Measurements from ENCODE around the gene PGA3.
"Not testable (repeated sequence)": the region's sequence is repeated elsewhere in the genome, so short reads cannot be mapped to it uniquely, and the experiment has no call there.

PGA3 gene

DNA sequence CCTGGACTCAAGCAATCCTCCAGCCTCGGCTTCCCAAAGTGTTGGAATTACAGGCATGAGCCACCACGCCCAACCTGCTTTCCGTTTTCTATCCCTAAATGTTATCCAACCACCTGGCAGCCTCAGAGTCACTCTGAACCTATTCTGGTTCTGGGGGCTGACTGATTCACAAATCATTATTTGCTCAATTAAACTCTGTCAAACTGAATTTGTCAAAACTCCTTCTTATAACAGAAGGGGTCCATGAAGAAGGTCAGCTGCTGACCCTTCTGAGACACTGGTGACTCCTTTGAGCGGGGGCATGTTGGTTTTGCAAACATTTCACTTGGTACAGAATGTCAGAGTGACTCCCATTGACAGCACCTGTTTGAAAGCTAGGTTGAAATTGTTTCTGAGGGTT lies 40.3 kb upstream of the PGA3 start:
- no peaks in the 10 kb centered on the region for H3K36me3 ChIP-seq (ENCODE audit: control insufficient read depth, insufficient read depth, low read length)
- H3K4me3 ChIP-seq (ENCODE audit: low read length) = no peak overlapping the region
- H3K4me1 ChIP-seq (ENCODE audit: control insufficient read depth, insufficient read depth, low read length) = peaks cover 35% of the 10 kb centered on the region
- no peaks in the 10 kb centered on the region for H3K9me3 ChIP-seq (ENCODE audit: control insufficient read depth, low read length)
- H3K9ac ChIP-seq (ENCODE audit: low read length) = no peak overlapping the region
- H3K27me3 ChIP-seq (ENCODE audit: control insufficient read depth, insufficient read depth, low read length) = no peaks in the 10 kb centered on the region

- Histone ChIP-seq H3K9ac (ENCODE audit: low read length) (no peak overlapping the region), H3K4me3 (ENCODE audit: low read length) (no peak overlapping the region), H3K36me3 (ENCODE audit: control insufficient read depth, insufficient read depth, low read length) (no peaks in the 10 kb centered on the region), H3K9me3 (ENCODE audit: control insufficient read depth, low read length) (no peaks in the 10 kb centered on the region), H3K4me1 (ENCODE audit: control insufficient read depth, insufficient read depth, low read length) (peaks cover 34% of the 10 kb centered on the region), H3K27me3 (ENCODE audit: control insufficient read depth, insufficient read depth, low read length) (no peaks in the 10 kb centered on the region)
These were observed 39.4 kb upstream of the PGA3 start for GRCh38 chr11:61163714-61164605.

DNA sequence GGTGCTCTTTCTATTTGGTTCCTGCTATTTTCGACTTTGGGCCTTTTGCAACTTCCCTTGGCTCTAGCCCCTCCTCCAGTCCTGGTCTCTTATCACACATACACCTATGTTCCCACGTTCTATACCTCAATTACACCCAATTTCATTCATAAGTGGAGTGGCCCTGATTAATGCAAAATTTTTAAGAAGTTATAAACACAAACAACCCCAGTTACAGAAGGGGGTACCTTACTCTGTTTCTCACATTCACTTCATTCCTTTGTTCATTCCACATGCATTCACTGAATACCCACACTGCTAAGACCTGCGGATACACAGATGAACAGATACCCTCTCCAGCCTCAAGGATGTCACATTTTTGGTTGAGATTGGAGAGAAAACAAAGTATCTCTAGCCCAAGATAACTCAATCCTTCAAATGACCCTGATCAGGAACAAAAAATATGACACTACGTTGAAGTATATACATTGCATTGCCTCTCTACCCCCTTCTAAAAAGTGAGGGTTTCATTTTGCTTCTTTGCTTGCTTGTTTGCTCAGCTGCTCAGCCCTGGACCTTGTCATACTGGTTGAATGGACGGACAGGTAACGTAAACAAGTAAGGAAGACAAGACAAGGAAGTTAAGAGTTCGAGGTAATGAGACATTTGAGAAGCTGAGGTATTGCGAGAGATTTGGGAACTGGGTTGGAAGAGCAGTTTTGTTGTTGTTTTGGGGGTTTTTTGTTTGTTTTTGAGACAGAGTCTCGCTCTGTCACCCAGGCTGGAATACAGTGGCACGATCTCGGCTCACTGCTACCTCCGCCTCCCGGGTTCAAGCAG lies 38.5 kb upstream of the PGA3 start:
- Histone ChIP-seq H3K4me1 (ENCODE audit: control insufficient read depth, insufficient read depth, low read length) (peaks cover 34% of the 10 kb centered on the region), H3K27me3 (ENCODE audit: control insufficient read depth, insufficient read depth, low read length) (no peaks in the 10 kb centered on the region), H3K9ac (ENCODE audit: low read length) (no peak overlapping the region), H3K36me3 (ENCODE audit: control insufficient read depth, insufficient read depth, low read length) (no peaks in the 10 kb centered on the region), H3K9me3 (ENCODE audit: control insufficient read depth, low read length) (no peaks in the 10 kb centered on the region), H3K4me3 (ENCODE audit: low read length) (no peak overlapping the region)

DNA sequence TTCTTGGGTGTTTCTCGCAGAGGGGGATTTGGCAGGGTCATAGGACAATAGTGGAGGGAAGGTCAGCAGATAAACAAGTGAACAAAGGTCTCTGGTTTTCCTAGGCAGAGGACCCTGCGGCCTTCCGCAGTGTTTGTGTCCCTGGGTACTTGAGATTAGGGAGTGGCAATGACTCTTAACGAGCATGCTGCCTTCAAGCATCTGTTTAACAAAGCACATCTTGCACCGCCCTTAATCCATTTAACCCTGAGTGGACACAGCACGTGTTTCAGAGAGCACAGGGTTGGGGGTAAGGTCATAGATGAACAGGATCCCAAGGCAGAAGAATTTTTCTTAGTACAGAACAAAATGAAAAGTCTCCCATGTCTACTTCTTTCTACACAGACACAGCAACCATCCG lies 37.5 kb upstream of the PGA3 start:
- H3K36me3 ChIP-seq (ENCODE audit: control insufficient read depth, insufficient read depth, low read length); H3K4me3 ChIP-seq (ENCODE audit: low read length); H3K9me3 ChIP-seq (ENCODE audit: control insufficient read depth, low read length); H3K27me3 ChIP-seq (ENCODE audit: control insufficient read depth, insufficient read depth, low read length); H3K9ac ChIP-seq (ENCODE audit: low read length): not testable (repeated sequence)
- H3K4me1 ChIP-seq (ENCODE audit: control insufficient read depth, insufficient read depth, low read length) = peaks cover 34% of the 10 kb centered on the region

DNA sequence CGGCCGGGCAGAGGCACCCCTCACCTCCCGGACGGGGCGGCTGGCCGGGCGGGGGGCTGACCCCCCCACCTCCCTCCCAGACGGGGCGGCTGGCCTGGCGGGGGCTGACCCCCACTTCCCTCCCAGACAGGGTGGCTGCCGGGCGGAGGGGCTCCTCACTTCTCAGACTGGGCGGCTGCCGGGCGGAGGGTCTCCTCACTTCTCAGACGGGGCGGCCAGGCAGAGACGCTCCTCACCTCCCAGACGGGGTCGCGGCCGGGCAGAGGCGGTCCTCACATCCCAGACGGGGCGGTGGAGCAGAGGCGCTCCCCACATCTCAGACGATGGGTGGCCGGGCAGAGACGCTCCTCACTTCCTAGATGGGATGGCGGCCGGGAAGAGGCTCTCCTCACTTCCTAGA lies 37.0 kb upstream of the PGA3 start:
- H3K4me1 ChIP-seq (ENCODE audit: control insufficient read depth, insufficient read depth, low read length) = peaks cover 34% of the 10 kb centered on the region
- not testable (repeated sequence) for H3K36me3 ChIP-seq (ENCODE audit: control insufficient read depth, insufficient read depth, low read length); H3K9ac ChIP-seq (ENCODE audit: low read length); H3K27me3 ChIP-seq (ENCODE audit: control insufficient read depth, insufficient read depth, low read length); H3K4me3 ChIP-seq (ENCODE audit: low read length); H3K9me3 ChIP-seq (ENCODE audit: control insufficient read depth, low read length)

- Histone ChIP-seq H3K9ac (ENCODE audit: low read length) (no peak overlapping the region), H3K36me3 (ENCODE audit: control insufficient read depth, insufficient read depth, low read length) (no peaks in the 10 kb centered on the region), H3K4me3 (ENCODE audit: low read length) (no peak overlapping the region), H3K4me1 (ENCODE audit: control insufficient read depth, insufficient read depth, low read length) (peaks cover 43% of the 10 kb centered on the region), H3K27me3 (ENCODE audit: control insufficient read depth, insufficient read depth, low read length) (no peaks in the 10 kb centered on the region), H3K9me3 (ENCODE audit: control insufficient read depth, low read length) (no peaks in the 10 kb centered on the region)
These were observed 35.1 kb upstream of the PGA3 start for GRCh38 chr11:61168042-61168688.

DNA sequence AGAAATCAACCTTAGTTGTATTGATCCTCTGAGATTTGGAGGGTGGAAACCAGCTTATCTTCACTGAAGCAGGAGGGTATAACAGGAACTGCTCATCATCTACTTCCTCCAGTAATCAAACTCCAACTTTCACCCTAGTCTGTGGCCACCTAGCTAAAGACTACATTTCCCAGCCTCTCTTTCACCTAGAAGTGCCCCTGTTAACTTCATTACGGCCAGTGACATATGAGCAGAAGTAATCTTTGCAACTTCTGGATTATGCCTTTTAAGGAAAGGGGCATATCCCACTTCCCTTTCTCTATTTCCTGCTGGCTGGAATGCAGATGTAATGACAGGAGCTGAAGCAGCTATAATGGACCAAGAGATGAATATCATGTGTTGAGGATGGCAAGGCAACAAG lies 34.5 kb upstream of the PGA3 start:
- no peak overlapping the region for H3K4me3 ChIP-seq (ENCODE audit: low read length)
- no peaks in the 10 kb centered on the region for H3K27me3 ChIP-seq (ENCODE audit: control insufficient read depth, insufficient read depth, low read length)
- peaks cover 50% of the 10 kb centered on the region for H3K4me1 ChIP-seq (ENCODE audit: control insufficient read depth, insufficient read depth, low read length)
- H3K36me3 ChIP-seq (ENCODE audit: control insufficient read depth, insufficient read depth, low read length) = no peaks in the 10 kb centered on the region
- no peak overlapping the region for H3K9ac ChIP-seq (ENCODE audit: low read length)
- H3K9me3 ChIP-seq (ENCODE audit: control insufficient read depth, low read length) = no peaks in the 10 kb centered on the region

DNA sequence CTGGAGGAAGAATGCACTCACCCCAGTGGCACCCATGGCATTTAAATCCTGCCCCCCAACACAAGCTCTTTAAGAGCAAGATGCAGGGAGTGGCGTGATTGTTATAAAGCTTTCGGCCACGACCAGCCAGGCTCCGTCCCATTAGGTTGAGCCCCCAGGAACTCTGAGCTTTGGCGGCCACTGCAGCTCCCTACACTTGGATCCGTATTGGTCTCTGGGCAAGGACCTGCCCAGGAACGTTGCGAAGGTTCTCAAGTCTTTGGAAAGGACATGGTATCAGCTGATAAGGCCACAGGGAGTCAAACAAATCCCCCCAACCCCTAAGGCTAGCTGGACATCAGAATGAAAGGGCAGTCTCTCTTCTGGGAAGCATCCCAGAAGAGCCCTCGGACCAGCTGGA lies 32.7 kb upstream of the PGA3 start:
- Histone ChIP-seq H3K36me3 (ENCODE audit: control insufficient read depth, insufficient read depth, low read length) (no peaks in the 10 kb centered on the region), H3K27me3 (ENCODE audit: control insufficient read depth, insufficient read depth, low read length) (no peaks in the 10 kb centered on the region), H3K9me3 (ENCODE audit: control insufficient read depth, low read length) (no peaks in the 10 kb centered on the region), H3K9ac (ENCODE audit: low read length) (no peak overlapping the region), H3K4me1 (ENCODE audit: control insufficient read depth, insufficient read depth, low read length) (peaks cover 57% of the 10 kb centered on the region), H3K4me3 (ENCODE audit: low read length) (no peak overlapping the region)

- no peak overlapping the region for H3K4me3 ChIP-seq (ENCODE audit: low read length)
- peaks cover 62% of the 10 kb centered on the region for H3K4me1 ChIP-seq (ENCODE audit: control insufficient read depth, insufficient read depth, low read length)
- H3K27me3 ChIP-seq (ENCODE audit: control insufficient read depth, insufficient read depth, low read length) = no peaks in the 10 kb centered on the region
- H3K36me3 ChIP-seq (ENCODE audit: control insufficient read depth, insufficient read depth, low read length) = no peaks in the 10 kb centered on the region
- no peak overlapping the region for H3K9ac ChIP-seq (ENCODE audit: low read length)
- no peaks in the 10 kb centered on the region for H3K9me3 ChIP-seq (ENCODE audit: control insufficient read depth, low read length)
These were observed 31.4 kb upstream of the PGA3 start for GRCh38 chr11:61171907-61172306.

- no peak overlapping the region for H3K4me3 ChIP-seq (ENCODE audit: low read length)
- H3K27me3 ChIP-seq (ENCODE audit: control insufficient read depth, insufficient read depth, low read length) = no peaks in the 10 kb centered on the region
- no peaks in the 10 kb centered on the region for H3K36me3 ChIP-seq (ENCODE audit: control insufficient read depth, insufficient read depth, low read length)
- H3K9me3 ChIP-seq (ENCODE audit: control insufficient read depth, low read length) = no peaks in the 10 kb centered on the region
- H3K4me1 ChIP-seq (ENCODE audit: control insufficient read depth, insufficient read depth, low read length) = peaks cover 60% of the 10 kb centered on the region
- H3K9ac ChIP-seq (ENCODE audit: low read length) = no peak overlapping the region
These were observed 31.0 kb upstream of the PGA3 start for GRCh38 chr11:61172356-61172755.

DNA sequence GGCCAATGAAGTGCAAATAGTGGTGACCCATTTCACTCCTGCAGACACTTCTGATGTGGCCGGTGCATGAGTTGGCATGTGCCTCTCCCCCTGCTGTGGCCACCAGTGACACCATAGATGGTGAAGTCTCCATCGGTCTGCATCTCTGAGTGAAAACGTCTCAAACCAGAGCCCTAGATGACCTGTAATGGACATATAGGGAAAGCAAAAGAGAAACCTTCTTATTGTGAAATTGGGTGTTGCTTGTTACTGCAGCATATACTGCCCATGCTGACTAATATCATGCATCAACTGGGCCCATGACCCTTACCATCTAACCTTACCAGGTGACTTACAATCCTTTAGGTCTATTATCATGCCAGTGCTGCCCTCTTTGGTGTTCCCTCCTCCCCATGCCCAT lies 30.4 kb upstream of the PGA3 start:
- no peak overlapping the region for H3K9ac ChIP-seq (ENCODE audit: low read length)
- peaks cover 54% of the 10 kb centered on the region for H3K4me1 ChIP-seq (ENCODE audit: control insufficient read depth, insufficient read depth, low read length)
- H3K27me3 ChIP-seq (ENCODE audit: control insufficient read depth, insufficient read depth, low read length) = no peaks in the 10 kb centered on the region
- no peaks in the 10 kb centered on the region for H3K36me3 ChIP-seq (ENCODE audit: control insufficient read depth, insufficient read depth, low read length)
- H3K4me3 ChIP-seq (ENCODE audit: low read length) = no peak overlapping the region
- no peaks in the 10 kb centered on the region for H3K9me3 ChIP-seq (ENCODE audit: control insufficient read depth, low read length)

DNA sequence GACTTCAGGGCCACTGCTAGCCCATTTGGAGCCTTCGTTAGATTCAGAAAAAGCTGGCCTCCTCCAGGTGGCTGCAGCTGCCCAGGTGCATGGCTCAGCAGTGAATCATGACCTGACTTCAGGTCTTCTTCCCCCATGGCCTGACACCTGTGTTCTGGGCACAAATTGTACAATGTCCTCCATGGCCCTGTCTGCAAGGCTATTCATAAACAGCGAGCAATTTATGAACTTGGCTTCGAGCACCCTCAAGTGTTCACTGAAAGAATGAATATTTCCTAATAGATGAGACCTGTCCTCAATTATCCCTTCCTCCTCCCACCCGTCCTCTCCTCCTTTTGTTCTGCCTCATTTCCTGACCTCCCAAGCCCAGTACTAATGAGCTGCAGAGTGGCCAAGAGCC lies 29.9 kb upstream of the PGA3 start:
- H3K9ac ChIP-seq (ENCODE audit: low read length) = no peak overlapping the region
- H3K36me3 ChIP-seq (ENCODE audit: control insufficient read depth, insufficient read depth, low read length) = no peaks in the 10 kb centered on the region
- H3K4me1 ChIP-seq (ENCODE audit: control insufficient read depth, insufficient read depth, low read length) = peaks cover 49% of the 10 kb centered on the region
- no peak overlapping the region for H3K4me3 ChIP-seq (ENCODE audit: low read length)
- no peaks in the 10 kb centered on the region for H3K9me3 ChIP-seq (ENCODE audit: control insufficient read depth, low read length)
- no peaks in the 10 kb centered on the region for H3K27me3 ChIP-seq (ENCODE audit: control insufficient read depth, insufficient read depth, low read length)

Data from mucosa of stomach (tissue), 1 donor.